MV-4-11 (cell line): ENCODE data around the gene COPA.
A peak's percentile ranks its signal among the peaks of the same experiment; 100 is the strongest.

ENCODE experiments used
- DNase-seq: peaks from one replicate; lab custom pipeline; 2025; lab: John Stamatoyannopoulos, UW

Gene COPA

DNA sequence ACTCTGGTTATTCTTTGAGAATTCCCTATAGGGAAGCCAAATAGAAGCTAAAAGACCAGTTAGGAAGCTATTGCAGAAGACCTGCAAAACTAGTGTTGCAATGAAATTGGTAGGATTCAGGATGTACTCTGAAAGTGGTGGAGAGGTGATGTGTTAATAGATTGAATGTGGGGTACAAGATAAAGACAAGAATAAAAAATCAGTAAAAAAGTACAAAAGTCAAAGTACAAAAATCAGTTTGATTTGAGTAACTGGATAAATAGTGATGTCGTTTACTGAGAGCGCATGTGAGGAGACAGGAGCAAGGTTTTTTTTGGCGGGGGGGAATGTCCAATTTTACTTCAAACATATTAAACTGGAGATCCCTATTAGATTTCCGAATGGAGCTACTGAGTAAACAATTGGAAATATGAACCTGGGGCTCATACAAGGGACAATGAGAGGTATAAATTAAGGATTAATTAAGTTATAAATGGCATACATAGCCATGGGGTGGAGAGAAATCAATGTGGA lies 78.2 kb downstream of the COPA start:
- no peak for DNase-seq

DNA sequence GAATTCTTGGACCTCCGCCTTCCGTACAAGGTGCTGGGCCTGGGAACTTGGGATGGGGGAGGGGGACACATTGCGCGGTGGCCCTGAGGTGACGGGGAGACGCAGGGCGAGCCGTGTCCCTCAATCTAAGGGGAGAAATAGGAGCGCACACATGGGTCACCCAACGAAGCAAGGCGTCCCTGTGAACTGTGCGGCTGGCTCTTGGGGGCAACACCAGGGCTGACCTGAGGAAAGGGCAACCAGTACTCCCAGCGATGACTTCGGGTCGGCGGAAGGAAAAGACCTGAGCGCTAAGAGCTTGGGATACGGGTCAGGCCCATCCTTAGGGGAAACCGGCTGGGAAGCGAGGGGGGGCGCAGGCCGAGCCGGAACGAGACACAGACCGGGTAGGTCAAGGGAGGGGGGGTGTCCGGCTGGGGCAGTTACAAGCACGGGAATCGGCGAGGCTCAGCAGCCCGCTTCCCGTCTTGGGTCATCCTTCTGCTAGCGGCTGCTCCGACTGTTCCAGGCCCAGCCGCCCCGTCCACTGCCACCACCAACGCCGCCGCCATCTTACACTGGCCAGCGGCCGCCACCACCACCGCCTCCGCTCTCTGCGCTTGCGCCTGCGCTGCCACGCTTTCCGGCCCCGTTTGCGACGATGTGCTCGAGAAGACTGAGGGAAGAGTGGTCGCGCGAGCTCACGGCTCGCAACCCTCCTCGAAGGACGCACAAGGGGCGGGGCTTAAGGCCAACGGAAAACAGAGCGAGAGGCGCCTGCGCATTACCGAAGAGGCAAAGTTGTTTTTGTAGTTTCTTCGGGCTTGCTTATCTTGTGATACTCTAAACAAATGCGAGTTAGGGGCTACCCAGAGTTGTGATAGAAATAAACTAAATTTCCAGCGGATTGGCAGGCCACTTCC lies 80.9 kb downstream of the COPA start, which contains the start of gene DCAF8:
Gene DCAF8 (minus strand): TSS at position 657 of the 902 bp plus-strand sequence. CDS start 18,541 bp downstream, outside the sequence.
- DNase-seq, result peak; percentile 97

DNA sequence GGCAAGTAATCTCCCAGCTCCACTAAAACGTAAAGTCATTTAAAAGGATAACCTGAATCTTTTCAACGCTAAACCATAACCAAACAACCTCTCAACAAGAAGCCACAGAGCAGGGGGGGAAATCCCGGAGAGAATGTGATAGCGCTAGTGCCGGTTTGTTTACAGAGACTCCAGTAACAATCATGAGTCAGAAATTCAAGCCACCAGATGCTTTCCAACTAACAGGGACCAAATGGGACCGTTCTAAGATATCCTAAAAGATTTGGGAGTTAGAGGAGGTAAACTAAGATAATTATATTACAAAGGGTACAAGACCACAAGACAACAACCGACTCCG lies 81.5 kb downstream of the COPA start:
- DNase-seq, result peak; percentile 27

DNA sequence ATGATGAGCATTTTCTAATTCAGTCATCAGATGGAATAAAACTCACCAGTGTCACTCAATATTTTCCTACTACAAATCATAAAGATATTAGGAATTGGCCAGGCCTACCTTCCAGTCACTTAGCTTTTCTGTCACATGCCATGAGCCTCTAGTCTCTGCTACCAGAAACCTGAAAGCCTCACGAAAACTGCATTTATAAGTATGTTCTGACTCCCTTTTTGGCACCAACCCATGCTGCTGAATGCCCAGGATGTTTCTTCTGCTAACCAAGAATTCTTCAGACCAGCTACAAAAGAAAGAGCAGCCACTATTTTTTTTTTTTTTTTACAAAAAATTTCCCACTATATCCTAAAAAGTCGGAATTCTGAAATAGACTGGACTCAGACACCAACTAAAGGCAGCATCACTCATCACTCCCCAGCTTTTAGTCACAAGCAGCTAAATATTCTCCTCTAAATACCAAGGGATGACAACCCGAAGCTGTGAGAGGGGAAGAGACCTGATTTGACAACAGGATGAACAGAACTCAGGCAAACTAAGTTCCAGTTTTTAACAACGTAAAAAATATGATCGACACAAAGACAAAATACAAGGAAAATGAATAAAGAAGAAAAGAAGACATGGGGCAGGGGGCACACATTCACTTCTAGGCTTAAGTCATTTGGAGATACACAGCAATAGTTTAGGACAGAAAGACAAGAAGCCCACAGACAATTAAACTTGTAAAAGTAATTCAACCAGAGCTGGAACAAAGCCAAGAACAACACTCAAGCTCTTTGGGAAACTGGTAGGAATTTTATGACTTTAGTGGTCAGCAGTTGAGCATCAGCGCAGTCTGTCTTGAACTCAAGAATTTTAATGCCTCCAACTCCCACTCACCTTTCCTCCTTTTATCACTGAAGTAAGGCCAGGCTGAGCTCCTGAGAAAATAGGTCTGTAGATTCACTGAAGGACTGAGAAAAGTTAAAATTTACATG lies 82.4 kb downstream of the COPA start:
- no peak for DNase-seq

DNA sequence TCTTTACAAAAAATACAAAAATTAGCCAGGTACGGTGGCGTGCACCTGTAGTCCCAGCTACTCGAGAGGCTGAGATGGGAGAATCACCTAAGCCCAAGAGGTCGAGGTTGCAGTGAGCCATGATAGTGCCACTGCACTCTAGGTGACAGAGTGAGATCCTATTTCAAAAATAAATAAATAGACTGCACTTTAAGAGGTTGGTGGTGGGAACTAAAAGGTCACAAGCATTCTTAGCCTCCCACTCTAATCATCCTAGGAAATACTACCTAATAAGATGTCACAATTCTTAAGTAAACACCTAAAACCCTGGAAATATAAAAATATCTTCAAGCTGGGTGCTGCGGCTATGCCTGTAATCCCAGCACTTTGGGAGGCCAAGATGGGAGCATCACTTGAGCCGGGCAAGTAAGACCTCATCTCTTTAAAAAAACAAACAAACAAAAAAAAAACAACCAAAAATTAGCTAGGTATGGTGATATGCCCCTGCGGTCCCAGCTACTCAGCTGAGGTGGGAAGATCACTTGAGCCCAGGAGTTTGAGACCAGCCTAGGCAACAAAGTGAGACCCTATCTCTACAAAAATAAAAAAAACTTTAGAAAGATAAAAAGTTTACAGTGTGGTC lies 84.8 kb downstream of the COPA start:
- DNase-seq, result no peak

DNA sequence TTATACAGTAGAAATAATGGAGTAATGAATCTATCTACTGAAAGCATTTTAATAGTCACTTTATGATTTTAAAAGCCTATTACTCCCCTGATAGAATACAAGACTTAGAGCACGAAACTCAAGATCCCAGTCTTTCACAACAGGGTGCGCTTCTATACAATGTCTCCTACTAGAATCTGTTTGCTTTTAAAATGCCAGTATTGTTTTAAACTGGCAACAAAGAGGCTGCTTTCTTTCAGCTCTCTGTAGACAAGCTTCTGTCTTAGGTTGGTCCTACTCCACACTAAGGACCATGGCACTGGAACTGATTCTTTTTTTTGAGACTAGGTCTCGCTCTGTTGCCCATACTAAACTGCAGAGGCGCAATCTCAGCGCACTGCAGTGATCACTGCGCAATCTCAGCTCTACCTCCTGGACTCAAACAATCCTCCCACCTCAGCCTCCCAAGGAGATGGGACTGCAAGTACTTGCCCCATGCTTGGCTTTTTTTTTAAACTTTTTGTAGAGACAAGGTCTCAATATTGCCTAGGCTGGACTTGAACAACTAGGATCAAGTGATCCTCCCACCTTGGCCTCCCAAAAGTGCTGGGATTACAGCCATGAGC lies 85.5 kb downstream of the COPA start:
- DNase-seq, result no peak

DNA sequence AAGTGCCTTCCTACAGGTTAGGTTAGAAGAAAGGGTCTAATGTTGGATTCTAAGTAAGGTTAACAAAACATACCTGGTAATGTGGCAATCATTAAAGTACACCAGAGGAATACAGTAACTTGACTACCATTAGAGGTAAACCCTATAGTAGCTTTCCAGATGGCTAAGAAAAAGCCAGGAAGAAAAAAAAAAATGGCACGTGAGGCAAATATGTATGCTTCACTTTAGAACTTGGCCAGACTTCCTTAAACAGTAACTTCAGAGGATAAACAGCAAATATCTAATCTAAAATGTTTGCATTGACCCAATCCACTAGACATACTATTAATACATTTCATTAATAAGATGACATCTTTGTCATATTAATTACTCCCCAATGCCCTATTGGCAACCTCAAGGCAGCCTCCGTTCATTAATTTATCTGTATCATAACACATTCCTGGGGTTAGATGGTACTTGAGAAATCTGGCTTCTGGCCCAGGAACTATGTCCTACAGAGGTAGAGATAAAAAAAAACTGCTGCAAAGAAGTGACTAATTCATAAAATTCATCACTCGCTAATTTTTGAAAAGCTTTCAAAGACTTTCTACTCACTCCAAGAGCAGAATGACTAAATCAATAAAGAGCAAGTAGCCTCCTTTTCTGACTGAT lies 86.5 kb downstream of the COPA start:
- no peak for DNase-seq

DNA sequence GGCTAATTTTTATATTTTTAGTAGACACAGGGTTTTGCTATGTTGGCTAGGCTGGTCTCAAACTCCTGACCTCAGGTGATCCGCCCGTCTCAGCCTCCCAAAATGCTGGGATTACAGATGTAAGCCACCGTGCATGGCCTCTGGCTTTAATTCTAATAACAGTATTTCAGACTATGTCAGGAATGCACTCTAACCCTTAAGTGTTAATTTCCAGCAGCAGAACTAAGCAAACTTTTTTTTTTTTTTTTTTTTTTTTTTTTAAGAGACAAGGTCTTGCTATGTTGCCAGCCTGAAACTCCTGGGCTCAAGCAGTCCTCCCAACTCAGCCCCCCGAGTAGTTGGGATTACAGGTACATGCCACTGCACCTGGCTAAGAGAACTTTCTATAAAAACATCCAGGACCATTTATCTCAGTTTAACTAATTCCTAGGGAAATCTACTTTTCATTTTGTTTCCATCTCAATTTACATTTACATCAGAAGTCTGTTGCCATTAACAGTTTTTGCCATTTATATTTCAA lies 87.2 kb downstream of the COPA start:
- no peak for DNase-seq

DNA sequence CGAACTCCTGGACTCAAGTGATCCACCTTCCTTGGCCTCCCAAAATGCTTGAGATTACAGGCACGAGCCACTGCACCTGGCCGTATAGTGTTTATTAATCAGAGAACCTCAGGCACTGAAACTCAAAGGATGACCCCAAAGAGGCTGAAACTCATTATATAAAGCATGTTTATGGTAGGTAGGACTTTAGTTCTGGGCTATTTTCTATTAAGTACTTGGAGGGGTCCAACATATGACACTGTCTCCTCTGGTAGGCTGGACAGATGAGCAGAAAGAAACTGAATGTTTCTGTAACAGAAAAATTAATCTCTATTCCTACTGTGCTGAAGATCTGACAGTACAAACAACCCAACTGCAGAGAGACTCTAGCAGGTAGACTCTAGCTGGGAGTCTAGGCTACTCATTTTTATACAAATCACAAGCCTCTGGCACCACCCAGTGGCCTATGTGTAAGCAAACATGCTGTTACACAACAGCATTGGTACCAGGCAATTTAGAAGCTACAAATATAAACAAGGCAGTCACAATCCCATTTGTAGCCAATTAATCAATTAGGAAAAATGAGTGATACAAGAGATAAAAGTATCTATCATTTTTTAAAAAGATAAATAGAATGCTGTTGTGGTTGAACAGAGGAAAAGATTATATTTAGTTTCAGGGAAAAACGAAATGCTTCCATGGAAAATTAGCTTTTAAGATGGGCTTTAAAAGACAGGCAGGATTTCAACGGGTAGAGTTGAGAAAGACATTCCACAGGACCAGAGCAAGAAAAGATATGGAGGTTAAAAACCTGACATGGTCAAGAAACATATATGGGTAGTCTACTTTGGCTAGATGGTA lies 91.1 kb downstream of the COPA start:
- peak; percentile 70 for DNase-seq

DNA sequence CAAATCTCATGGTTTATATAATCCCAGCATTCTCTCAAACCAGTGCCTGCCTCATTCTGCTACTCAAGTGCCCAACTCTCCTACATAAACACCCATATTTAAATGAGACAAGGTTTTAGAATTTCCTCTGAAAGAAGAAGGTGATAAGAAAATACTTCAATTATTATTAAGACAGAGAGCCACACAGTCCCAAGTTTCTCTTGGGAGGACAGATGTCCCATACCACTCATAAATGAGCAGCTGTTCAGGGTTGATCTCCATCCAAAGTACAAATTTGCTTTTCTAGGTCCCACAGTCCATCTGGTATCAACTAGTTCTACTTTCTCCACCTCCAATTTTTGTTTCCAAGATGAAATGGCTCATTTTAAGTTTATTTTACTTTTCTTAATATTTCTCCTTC lies 92.0 kb downstream of the COPA start:
- no peak for DNase-seq

DNA sequence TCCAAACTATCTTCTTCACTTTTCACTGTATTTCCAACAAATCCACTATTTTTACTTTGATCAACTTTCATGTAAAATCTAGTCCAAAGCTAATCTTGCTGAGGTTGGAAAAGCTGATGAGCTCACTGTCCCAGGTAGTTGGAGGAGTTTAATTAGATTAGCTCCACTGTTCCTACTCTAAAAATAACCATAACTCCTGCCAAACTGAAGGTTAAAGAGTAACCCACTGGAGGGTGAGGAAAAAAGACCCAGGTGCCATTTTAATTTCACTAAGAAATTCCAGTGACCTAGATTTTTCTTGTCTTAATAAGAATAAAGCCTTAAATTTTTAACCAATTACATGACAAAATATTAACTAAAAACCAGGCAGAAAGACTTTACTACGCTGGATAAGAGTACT lies 96.0 kb downstream of the COPA start:
- no peak for DNase-seq

DNA sequence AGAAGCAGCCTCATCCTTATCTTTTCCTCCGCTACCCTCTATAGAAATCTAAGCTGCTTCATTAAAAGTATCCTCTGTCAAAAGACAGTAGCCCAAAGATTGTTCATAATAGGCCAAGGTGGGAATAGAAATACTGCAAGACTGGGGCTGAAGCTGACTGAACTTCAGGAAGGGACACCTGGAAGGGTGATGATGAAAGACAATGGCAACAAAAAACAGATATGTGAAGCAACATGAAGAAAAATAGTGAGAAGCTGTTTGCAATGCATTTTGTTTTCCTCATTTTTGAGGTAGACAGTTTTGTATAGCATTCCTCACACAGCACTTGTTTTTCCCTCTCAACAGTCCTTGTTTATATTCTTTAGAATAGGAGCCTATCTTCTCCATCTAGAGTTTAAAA lies 97.6 kb downstream of the COPA start:
- DNase-seq, result no peak

DNA sequence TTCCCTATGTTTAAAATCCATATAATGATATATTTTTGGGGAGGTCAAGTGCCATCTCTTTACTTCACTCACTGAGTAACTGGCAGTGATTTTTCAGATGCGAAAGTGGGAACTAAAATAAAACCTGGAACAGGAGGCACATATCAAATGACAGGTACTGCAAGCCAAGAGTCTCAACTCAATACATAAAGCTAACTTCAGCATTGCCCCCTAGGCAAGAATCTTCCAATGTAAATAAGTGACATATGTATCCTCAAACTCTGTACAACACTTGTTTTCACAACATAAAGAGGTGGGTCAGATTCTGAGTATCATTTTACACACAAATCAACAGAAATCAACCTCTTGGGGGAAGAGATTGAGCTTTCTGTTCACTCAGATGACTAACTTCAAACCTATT lies 98.8 kb downstream of the COPA start:
- DNase-seq, result no peak

DNA sequence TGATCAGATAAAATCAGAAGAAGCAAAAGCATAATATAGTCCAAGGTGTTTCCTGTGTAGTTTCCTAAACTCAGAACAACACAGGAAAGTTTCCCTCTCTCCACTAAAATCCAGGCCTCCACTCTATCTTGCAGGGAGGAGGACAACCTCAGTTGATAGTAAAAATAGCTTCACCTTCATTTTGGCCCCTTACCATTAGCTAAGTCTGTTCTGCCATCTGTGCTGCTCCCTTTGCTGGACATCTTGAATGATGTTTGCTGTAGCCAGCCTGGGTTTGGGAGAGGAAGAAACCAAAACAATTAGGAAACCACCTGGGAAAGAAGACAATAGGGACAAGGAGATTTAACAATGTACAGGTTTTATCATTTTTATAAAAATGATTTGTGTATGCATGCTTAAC lies 99.3 kb downstream of the COPA start:
- DNase-seq, result no peak

DNA sequence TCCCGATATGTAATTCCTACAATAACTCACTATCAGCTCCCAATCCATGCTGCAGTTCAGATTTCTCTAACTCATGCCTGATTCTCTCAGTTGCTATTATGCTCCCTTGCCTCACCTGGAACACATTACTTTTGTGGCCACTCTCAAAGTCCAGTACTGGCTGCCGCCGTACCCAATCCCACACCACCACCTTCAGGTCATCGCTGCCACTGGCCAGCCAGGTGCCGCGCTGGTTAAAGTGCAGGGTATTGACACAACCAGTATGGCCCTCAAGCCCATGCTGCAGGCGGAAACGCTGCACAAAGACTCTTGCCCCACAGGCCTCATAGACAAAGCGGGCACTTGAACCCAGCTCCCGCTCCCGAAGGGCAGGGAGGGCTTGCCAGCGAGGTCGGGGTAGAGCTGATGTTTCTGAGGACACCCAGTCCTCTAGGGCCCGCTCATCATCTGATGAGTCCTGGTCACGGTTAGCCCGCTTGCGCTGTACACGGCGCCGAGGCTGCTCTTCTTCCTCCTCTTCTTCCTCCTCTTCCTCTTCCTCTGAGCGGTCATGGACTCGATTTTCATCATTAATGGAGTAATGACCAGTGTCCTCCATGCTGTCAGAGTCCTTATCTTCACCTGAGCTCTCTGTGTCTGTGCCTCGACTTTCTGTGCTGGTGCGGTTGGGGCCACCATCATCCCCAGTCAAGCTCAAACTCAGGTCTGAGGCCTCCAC lies 103.3 kb downstream of the COPA start:
- no peak for DNase-seq
